Activated T-cell treated with anti-CD3 and anti-CD28 coated beads, Interleukin-2, amount 50 U/mL, for 4 hours (primary cell): ENCODE data around the gene ABCD4. TPM values are rescaled to one million over a fixed set of nuclear protein-coding genes. Genes with fewer than 3 reads are reported as not detected.
A peak's percentile ranks its signal among the peaks of the same experiment; 100 is the strongest.

ENCODE experiments used
- ATAC-seq, 2 donors: fragments of 200-7000 bp; cut with Tn5 transposase; one replicate each; pipeline ENCODE4 v1.10.0; 2021
- DNase-seq: peaks from one replicate; pipeline ENCODE4 v3.0.0-alpha.2; 2020
- H3K27me3 Mint-ChIP-seq: one replicate; pipeline ENCODE4 v1.8.0; 2021; ENCODE audit warnings: low read depth, mixed read lengths
- H3K36me3 Mint-ChIP-seq: one replicate; pipeline ENCODE4 v1.8.0; 2022; ENCODE audit warnings: mixed read lengths; ENCODE audit not compliant: insufficient read depth
- H3K4me1 Mint-ChIP-seq: one replicate; pipeline ENCODE4 v1.8.0; 2021; ENCODE audit warnings: low read depth, mixed read lengths
- H3K4me3 Mint-ChIP-seq: one replicate; pipeline ENCODE4 v1.8.0; 2021; ENCODE audit warnings: mild to moderate bottlenecking, moderate library complexity, mixed read lengths
- H3K9me3 Mint-ChIP-seq: one replicate; pipeline ENCODE4 v1.8.0; 2021; ENCODE audit warnings: mixed read lengths
- total RNA-seq, 3 donors: library from RNA; stranded (reverse); gene quantifications; one replicate each; pipeline ENCODE4 v1.2.1, GENCODE V29; 2021

ABCD4 gene
- total RNA-seq, 3 donors from 2014 or later = 30.4 to 35.7 (median 32.0) TPM

DNA sequence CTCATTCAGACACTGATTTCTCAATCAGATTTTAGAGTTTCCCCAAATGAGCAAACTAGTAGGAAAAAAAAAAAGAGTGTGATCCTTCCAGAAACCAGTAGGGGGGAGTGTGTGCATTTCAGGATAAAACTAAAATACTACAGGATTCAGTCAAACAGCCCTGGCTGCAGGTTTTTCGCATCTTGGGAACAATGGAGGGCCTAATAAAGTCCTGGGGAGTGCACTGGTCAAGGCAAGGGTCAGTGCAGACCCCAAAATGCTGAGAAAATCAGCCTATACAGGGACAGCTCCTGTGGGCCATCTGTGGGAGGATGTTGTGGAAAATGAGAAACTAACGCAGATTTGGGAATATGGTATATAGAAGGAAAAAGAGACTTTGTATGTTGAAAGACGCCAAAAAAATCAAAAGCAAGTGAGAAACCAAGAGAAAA, 22.2 kb upstream of the ABCD4 start:
- no peak overlapping the region for H3K4me3 Mint-ChIP-seq
- ATAC-seq (no peak), DNase-seq (no peak)
- no peaks in the 10 kb centered on the region for H3K4me1 Mint-ChIP-seq
- peaks cover 18% of the 10 kb centered on the region for H3K27me3 Mint-ChIP-seq
- H3K9me3 Mint-ChIP-seq = no peaks in the 10 kb centered on the region
- H3K36me3 Mint-ChIP-seq = no peaks in the 10 kb centered on the region

DNA sequence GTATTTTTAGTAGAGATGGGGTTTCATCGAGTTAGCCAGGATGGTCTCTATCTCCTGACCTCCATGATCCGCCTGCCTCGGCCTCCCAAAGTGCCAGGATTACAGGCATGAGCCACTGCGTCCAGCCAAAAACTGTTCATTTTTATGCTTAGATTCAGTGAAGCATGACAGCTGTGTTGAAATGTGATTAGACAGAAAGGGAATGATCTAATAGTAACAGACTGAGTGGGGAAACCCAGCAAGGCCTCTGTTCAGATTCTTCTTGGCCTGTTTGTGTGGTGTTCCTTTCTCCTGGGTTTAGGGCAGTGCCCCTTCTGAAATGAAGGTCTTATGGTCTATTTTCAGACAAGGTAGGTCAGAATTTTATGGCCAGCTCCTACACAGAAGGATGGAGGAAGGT, 11.8 kb upstream of the ABCD4 start:
- Mint-ChIP-seq H3K27me3 (peaks cover 7% of the 10 kb centered on the region), H3K9me3 (no peaks in the 10 kb centered on the region), H3K36me3 (no peaks in the 10 kb centered on the region), H3K4me3 (no peak overlapping the region), H3K4me1 (no peaks in the 10 kb centered on the region)
- ATAC-seq (no peak), DNase-seq (no peak)

DNA sequence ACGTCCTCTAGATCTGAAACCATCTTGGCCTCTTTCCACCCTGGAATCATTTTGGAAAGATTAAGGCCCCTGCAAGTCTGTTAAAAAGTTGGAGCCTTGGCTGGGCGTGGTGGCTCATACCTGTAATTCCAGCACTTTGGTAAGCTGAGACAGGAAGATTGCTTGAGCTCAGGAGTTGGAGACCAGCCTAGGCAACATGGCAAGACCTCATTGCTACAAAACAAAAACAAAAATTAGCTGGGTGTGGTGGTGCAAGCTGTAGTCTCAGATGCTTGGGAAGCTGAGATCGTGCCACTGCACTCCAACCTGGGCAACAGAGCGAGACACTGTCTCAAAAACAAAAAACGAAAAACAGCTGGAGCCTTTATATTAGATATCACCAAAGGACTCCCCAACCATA, 10.9 kb upstream of the ABCD4 start:
- no peaks in the 10 kb centered on the region for H3K4me1 Mint-ChIP-seq
- H3K36me3 Mint-ChIP-seq = no peaks in the 10 kb centered on the region
- no peak for DNase-seq
- no peak for ATAC-seq
- H3K27me3 Mint-ChIP-seq = peaks cover 4% of the 10 kb centered on the region
- no peaks in the 10 kb centered on the region for H3K9me3 Mint-ChIP-seq
- no peak overlapping the region for H3K4me3 Mint-ChIP-seq

DNA sequence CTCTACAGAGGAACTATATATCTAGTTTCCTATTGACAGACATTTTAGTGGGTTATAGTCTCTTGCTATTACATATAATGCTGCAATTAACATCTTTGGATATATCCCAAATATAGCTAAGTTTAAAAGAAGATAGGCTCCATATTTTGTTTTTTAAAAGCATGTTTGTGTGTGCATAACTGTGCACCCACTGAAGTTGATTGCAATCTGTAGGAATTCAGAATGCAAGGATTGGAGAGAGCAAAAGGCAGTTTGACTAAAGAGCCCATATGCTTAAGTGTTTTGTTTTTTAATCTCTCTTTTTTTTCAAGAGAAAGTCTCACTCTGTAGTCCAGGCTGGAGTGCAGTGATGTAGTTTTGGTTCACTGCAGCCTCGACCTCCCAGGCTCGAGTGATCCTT, 9.4 kb upstream of the ABCD4 start:
- Mint-ChIP-seq H3K4me3 (no peak overlapping the region), H3K4me1 (no peaks in the 10 kb centered on the region), H3K27me3 (peaks cover 4% of the 10 kb centered on the region), H3K9me3 (no peaks in the 10 kb centered on the region), H3K36me3 (no peaks in the 10 kb centered on the region)
- no peak for DNase-seq
- no peak for ATAC-seq

DNA sequence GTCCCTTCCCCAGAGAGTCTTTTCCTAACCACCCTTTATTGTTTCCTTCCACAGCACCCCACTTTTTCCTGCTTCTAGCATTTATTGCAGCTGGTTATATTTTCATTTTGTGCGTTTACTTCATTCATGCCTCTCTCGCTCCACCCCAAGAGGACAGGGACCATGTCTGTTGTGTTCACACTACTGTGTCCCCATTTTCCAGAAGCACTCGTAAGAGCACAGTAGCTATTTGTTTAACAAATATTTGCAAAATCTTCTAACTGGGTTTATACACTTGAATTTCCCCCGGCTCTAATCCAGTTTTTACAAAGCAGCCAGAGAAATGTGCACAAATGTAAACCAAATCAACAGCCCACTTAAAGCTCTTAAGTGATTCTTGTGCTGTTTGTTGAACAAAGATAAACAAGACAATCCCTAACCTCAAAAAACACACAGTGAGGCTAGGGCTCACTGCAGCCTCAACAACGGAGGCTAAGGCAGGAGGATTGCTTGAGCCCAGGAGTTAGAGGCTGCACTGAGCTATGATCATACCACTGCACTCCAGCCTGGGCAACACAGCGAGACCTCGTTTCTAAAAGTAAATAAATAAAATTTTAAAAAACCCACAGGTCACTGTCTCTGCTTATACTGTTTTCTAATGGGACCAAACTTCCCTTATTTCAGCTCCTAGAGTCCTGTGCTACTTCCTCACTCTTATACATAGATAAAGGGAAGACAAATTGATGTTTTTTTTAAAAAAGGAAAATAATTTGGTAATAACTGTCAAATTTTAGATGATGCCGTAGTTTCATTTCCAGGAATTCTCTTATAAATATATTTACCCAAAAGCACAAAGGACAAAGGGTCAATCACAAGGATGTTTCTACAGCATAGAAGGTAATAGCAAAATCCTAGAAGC, 6.6 kb upstream of the ABCD4 start:
- Mint-ChIP-seq H3K27me3 (peaks cover 2% of the 10 kb centered on the region), H3K9me3 (no peaks in the 10 kb centered on the region), H3K4me1 (no peaks in the 10 kb centered on the region), H3K4me3 (no peak overlapping the region), H3K36me3 (no peaks in the 10 kb centered on the region)
- DNase-seq = no peak
- ATAC-seq = no peak

DNA sequence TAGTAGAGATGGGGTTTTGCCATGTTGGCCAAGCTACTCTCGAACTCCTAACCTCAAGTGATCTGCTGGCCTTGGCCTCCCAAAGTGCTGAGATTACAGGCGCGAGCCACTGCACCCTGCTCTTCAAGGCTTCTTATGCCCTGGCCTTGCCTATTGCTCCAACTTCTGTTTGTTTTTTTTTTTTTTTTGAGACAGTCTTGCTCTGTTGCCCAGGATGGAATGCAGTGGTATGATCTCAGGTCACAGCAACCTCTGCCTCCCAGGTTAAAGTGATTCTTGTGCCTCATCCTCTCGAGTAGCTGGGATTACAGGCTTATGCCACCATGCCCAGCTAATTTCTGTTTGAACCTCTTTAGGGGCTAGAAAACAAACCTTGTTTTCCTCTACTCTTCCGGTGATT, 6.0 kb upstream of the ABCD4 start:
- ATAC-seq = no peak
- H3K9me3 Mint-ChIP-seq = no peaks in the 10 kb centered on the region
- no peak for DNase-seq
- no peaks in the 10 kb centered on the region for H3K36me3 Mint-ChIP-seq
- peaks cover 2% of the 10 kb centered on the region for H3K27me3 Mint-ChIP-seq
- H3K4me1 Mint-ChIP-seq = no peaks in the 10 kb centered on the region
- no peak overlapping the region for H3K4me3 Mint-ChIP-seq

DNA sequence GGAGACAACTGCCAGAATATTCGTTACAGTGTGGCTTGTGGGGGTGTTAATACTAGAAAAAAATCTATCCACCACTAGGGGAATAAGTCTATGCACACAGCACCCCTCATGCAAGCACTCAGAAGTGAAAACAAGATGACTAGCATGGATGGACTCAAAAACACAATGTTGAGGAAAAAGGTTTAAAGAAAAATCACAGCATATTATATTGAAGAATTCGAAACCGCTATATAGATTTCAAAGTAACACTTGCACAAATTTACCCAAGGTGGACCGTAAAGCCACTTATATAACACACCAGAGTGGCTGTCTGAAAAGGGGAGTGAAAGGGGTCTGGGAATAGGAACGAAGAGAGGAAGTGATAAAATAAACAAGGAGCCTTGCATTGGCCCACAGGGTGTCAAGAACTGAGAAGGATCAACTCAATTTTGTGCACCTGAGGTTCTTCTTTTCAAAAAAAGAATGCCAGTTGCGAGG, 544 bp downstream of the ABCD4 start:
- H3K4me3 Mint-ChIP-seq = peak overlapping the region; percentile 99
- DNase-seq (no peak), ATAC-seq (peak; percentile 69 to 70)
- H3K27me3 Mint-ChIP-seq = no peaks in the 10 kb centered on the region
- H3K36me3 Mint-ChIP-seq = peaks cover 15% of the 10 kb centered on the region
- H3K9me3 Mint-ChIP-seq = no peaks in the 10 kb centered on the region
- peaks cover 24% of the 10 kb centered on the region for H3K4me1 Mint-ChIP-seq

DNA sequence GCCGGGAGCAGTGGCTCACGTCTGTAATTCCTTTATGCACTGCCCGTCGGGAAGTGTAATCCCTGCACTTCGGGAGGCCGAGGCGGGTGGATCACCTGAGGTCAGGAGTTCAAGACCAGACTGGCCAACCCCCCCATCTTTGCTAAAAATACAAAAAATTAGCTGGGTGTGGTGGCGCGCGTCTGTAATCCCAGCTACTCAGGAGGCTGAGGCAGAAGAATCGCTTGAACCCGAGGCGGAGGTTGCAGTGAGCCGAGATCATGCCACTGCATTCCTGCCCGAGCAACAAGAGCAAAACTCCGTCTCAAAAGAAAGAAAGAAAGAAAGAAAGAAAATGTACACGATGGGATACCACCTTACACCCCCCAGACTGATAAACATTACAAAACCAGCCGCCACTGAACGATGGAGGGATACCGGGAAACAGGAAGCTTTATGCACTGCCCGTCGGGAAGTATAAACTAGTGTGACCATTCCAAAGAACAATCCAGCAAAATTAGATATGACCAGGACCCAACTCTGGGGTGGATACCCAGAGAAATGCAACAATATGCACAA, 1.1 kb downstream of the ABCD4 start:
- Mint-ChIP-seq H3K27me3 (no peaks in the 10 kb centered on the region), H3K4me1 (peaks cover 24% of the 10 kb centered on the region), H3K36me3 (peaks cover 17% of the 10 kb centered on the region), H3K9me3 (no peaks in the 10 kb centered on the region), H3K4me3 (peak overlapping the region; percentile 99)
- ATAC-seq = no peak
- no peak for DNase-seq

DNA sequence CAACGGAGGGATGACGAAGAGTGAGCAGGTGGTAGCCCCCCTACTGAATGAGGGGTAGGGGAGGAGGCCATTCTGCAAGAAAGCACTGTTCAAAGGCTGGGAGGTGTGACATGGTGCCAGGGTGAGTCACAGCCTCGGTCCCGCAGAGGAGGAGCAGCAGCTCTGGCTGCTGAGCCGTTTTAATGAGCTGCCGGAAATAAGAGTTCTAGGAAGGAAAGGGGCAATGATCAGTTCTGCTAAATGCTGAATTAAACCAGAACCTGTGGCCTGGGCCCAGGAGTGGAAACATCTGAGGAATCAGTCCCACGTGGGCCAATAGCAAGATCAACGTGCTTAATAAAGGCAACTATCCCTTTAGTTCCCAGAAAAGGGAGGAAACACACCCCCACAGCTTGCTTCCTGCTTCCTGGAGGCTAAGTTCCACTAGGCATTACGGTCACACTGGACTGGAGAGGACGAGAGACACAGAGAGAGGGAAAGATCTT, 3.6 kb downstream of the ABCD4 start:
- H3K4me1 Mint-ChIP-seq = peaks cover 24% of the 10 kb centered on the region
- no peak overlapping the region for H3K4me3 Mint-ChIP-seq
- no peaks in the 10 kb centered on the region for H3K27me3 Mint-ChIP-seq
- DNase-seq (peak; percentile 40), ATAC-seq (peak in 1 of 2 donors; percentile 44)
- H3K36me3 Mint-ChIP-seq = peaks cover 23% of the 10 kb centered on the region
- no peaks in the 10 kb centered on the region for H3K9me3 Mint-ChIP-seq

DNA sequence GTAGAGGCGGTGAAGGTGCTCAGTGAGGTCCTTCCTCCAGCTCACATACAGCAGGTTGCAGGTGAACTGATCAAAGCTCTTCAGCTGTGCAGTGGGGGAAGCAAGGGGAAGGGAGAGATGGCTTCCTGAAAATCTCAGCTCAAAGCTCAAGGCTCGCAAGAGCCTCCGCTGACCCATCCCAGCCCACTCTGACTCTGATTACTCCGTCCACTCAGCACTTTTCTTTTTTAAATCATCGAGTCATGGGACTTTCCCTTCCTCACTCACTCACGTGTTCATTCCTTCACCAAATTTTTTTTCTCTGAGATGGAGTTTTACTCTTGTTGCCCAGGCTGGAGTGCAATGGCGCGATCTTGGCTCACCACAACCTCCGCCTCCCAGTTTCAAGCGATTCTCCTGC, 4.7 kb downstream of the ABCD4 start:
- Mint-ChIP-seq H3K9me3 (no peaks in the 10 kb centered on the region), H3K36me3 (peaks cover 23% of the 10 kb centered on the region), H3K4me1 (peaks cover 18% of the 10 kb centered on the region), H3K27me3 (no peaks in the 10 kb centered on the region), H3K4me3 (no peak overlapping the region)
- no peak for DNase-seq
- no peak for ATAC-seq

DNA sequence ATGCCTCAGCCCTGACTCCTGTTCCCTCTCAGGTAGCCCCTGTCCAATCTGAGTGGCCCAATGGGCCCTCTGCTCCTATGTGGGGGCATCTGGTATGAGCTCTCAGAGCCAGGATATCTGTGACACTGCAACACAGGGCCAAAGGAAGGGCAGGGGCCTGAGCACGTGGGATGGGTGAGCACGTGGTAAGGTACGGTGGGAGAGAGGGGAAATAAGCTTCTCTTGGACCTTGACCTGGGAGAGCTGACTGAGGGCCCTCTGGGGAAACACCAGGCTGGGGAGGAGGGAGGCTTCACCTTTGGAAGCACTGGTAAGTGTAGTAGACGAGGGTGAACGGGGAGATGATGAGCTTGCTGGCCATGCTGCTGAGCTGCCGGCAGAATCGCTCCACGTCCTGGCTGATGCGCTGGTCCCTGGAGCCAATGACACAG, 6.7 kb downstream of the ABCD4 start:
- peaks cover 4% of the 10 kb centered on the region for H3K4me1 Mint-ChIP-seq
- peaks cover 34% of the 10 kb centered on the region for H3K36me3 Mint-ChIP-seq

DNA sequence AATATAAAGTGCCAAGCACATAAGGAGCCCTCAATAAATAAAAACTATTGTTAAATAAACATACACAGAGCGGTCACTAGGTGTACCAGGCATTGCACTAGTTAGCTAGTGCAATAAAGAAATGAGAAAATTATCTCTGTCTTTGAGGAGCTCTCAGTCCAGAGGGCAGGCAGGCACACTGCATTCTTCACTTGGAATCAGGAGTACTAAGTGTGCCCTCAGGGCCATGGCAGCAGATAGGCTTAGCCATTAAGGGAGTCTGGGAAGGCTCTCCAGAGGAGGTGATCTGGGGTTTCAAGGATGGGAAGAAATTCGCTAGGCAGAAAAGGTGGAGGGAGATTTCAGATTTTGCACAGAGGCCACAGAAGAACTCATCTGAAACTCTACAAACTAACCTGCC, 9.1 kb downstream of the ABCD4 start:
- Mint-ChIP-seq H3K27me3 (no peaks in the 10 kb centered on the region), H3K9me3 (no peaks in the 10 kb centered on the region), H3K4me3 (no peak overlapping the region), H3K36me3 (peaks cover 32% of the 10 kb centered on the region), H3K4me1 (no peaks in the 10 kb centered on the region)
- ATAC-seq = no peak
- no peak for DNase-seq

More for the DNA sequence above, 6.7 kb downstream of the ABCD4 start:
- ATAC-seq (no peak), DNase-seq (no peak)
- Mint-ChIP-seq H3K27me3 (no peaks in the 10 kb centered on the region), H3K9me3 (no peaks in the 10 kb centered on the region), H3K4me3 (no peak overlapping the region)

DNA sequence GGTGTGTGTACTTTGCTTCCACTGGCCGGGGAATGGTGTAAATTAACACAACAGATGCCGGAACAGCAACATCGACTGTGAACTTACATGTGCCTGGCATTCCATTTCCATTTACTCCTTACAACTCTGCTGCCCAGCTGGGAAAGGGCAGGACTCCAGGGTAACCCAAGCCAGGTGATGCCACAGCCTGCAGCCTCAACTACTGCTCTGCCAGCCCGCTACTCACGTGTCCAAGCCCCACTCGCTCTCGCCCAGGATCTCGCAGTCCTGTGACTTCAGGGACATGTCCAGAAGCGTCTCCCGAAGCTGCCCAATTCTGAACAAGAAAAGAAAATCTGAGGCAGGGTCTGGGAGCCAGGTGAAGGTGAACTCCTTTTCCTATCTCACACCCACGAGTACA, 10.7 kb downstream of the ABCD4 start:
- Mint-ChIP-seq H3K36me3 (peaks cover 29% of the 10 kb centered on the region), H3K27me3 (no peaks in the 10 kb centered on the region), H3K9me3 (no peaks in the 10 kb centered on the region), H3K4me1 (no peaks in the 10 kb centered on the region), H3K4me3 (no peak overlapping the region)
- no peak for ATAC-seq
- DNase-seq = no peak

DNA sequence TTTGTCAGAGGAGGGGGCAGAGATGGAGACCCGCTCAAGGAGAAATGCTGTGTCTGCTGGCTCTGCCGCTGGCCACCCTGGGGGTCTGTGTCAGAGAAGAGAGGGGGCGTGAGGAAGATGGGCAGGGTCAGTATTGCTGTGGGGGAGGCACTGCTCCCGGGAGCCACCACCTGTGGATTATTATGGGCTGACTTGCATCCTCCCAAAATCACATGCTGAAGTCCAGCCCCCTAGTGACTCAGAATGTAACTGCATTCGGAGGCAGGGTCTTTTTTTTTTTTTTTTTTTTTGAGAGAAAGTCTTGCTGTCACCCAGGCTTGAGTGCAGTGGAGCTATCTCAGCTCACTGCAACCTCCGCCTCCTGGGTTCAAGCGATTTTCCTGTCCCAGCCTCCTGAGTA, 12.3 kb downstream of the ABCD4 start:
- DNase-seq (no peak), ATAC-seq (no peak)
- no peak overlapping the region for H3K4me3 Mint-ChIP-seq
- no peaks in the 10 kb centered on the region for H3K27me3 Mint-ChIP-seq
- no peaks in the 10 kb centered on the region for H3K9me3 Mint-ChIP-seq
- no peaks in the 10 kb centered on the region for H3K4me1 Mint-ChIP-seq
- H3K36me3 Mint-ChIP-seq = peaks cover 37% of the 10 kb centered on the region

DNA sequence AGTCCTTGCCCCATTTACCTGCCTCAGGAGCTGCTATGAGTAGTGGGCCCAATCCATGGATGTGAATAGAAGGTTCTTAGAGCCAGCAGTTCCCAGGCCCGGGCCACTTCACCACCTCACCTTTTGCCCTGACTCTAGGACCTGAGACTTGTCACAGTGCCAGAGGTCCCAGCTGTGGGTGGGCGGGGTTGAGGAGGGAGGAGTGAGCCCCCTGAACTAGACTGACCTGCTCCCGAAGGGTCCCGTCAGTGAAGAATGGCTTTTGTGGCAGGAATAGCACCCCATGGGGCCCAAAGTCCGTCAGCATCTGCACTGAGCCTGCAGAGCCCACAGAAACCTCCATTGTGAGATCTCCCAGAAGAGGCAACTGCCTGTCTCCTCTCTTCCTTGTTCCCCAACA, 12.9 kb downstream of the ABCD4 start:
- ATAC-seq (no peak), DNase-seq (no peak)
- Mint-ChIP-seq H3K36me3 (peaks cover 37% of the 10 kb centered on the region), H3K9me3 (no peaks in the 10 kb centered on the region), H3K4me1 (no peaks in the 10 kb centered on the region), H3K27me3 (no peaks in the 10 kb centered on the region), H3K4me3 (no peak overlapping the region)
